IPS-NIHi7 (cell line): Measurements from ENCODE around the gene MS4A6E.
A peak's percentile ranks its signal among the peaks of the same experiment; 100 is the strongest.
"Not testable (repeated sequence)": the region's sequence is repeated elsewhere in the genome, so short reads cannot be mapped to it uniquely, and the experiment has no call there.

ENCODE experiments used
- DNase-seq: peaks from one replicate; pipeline ENCODE4 v3.0.0; 2012; ENCODE audit warnings: mixed read lengths; ENCODE audit errors: extremely low spot score

MS4A6E gene

DNA sequence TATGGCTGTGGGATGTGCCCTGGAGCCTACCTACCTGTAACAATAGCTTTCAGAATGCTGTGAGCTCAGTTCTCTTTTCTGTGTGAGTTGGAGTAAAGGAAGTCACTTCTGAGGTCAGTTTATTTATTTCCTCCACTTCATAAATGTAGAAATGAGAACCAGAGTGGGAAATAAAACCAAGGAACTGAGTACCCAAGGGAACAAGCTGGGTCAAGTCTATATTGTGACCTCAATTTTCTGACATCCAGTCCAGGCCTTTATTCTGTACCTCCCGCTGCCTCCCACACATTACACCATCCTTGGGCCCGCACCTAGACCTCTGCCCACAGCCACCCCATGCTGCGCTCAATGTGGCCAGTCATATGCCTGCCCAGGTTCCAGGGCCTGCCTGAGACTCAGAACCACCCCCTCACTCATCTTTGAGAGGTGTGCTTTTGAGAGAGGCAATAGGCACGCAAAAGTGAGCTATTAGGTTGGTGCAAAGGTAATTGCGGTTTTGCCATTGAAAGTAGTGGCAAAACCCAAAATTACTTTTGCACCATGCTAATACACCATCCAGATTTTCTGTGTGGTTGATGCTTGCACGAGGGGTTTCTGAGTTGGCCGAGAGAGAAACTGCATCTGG lies 9.8 kb downstream of the MS4A6E start:
- no peak for DNase-seq

DNA sequence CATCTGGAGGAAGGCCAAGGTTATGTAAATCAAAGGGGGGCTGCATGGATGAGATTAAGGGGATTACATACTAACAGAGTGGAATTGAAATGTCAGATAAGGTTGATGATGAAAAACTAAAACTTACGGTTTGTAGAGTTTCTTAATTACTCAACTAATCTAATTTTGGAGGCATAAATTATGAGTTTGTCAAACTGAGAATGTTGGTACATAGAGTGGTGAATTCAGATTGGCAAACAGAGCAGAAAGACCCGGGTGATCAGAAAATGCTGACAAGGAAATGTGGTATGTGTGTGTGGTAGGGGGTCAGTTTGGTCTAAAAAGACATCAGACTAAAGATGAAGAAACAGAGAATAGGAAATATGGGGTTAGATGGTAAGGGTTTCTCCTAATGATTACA lies 11.0 kb downstream of the MS4A6E start:
- DNase-seq: no peak

DNA sequence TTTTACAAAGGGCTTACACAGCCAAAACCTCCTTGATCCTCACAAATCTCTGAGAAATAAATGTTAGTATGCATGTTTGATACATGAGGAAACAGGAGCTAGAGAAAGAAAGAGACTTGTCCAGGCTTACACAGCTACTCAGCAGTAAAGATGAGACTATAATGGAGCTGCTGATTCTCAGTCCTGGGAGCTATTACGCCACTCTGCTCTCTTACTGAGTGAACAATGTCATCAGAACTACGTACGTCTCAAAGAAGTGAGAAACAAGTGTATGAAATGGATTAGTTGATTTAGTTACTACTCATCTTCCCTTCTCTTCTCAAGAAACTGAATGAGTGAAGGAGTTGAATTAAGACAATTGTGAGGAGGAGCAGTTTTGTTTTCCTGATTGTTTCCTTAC lies 12.3 kb downstream of the MS4A6E start:
- DNase-seq: no peak

DNA sequence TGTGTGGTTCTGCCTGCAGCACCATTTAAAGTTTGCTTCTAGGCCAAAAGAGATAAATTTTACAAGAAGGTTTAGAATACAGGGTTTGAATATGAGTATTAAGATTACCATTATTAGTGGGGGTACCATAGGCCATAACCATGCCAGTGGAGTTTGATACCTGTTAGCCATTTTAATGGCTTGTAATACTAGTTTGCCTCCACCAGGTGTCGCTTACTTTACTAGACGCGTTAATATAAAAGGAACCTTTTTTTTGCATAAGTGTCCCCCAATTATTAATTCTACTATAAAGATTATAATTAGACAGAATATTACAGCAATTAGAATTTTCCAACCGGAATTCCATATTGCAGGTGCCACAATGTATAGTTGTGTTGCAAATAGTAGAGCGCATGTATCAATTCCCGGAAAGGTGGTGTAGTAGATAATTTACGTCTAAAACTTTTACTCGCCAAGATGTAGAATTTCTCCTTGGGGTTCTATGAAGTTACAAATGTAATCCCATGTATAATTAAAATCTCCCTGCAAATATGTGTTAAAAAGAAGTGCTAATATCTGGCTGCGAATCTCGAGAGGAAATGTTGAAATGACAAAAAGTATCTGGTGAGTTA lies 16.1 kb downstream of the MS4A6E start:
- DNase-seq: no peak

GRCh38 chr11:60344146-60344545 lies 17.1 kb downstream of the MS4A6E start:
- DNase-seq: no peak

DNA sequence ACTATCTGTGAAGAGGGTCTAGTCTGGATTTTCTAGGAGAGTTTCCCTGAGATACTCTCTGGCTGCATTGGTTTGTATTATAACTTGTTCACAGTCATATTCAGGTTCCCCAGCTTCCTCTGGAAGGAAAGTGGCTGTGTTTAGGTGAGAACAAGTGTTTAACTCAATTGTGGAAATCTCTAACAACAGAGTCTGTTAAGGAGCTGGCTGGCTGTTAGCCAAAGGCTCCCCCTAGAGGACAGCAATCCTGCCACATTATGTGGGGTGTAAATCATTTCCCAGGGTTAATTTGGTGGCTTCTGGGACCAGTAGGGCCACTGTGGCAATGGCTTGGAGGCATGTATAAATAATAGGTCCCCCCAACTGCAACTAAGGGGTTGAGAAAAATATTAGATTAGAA lies 18.4 kb downstream of the MS4A6E start:
- DNase-seq: peak; percentile 29

GRCh38 chr11:60347084-60347797 lies 20.2 kb downstream of the MS4A6E start:
- DNase-seq: no peak

GRCh38 chr11:60348116-60348515 lies 21.1 kb downstream of the MS4A6E start:
- peak; percentile 21 for DNase-seq

DNA sequence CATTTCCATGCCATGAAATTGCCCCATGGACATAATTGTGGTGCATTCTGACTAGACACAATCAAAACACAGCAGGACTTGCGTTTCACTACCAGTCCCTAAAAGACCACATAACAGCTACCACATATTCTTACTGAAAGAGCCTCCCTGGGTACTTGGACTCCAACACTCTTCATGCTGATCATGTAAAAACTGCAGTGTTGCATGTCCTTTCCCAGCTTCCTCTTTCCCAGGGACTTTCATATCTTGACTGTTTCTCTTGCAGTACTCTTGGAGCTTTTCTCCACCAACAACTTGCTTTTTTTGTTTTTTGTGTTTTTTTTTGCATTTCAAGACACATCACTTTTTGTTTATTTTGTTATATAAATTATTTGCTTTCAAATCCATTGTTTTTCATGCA lies 22.9 kb downstream of the MS4A6E start:
- DNase-seq: no peak

DNA sequence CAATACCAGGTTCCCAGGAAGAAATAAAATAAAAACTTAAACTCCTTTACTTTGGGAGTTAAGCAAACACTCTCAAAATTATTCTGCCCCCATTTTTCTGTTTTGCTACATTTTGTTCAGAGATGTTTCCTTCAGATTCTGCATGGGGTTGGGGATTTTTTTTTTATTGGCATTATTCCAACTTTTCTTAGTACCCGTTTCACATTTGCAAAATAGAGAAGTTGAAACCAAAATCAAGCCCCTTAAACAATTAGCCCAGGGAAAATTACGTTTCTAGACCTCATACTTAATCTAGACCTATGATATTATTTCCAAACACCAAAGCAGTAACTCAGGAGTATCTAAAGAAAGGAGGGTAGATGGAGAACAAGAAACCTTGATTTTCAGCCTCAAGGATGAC lies 30.7 kb downstream of the MS4A6E start:
- no peak for DNase-seq

GRCh38 chr11:60360621-60361020 lies 33.6 kb downstream of the MS4A6E start:
- DNase-seq: no peak

- no peak for DNase-seq
Measured at GRCh38 chr11:60362241-60362640, 35.2 kb downstream of the MS4A6E start.

DNA sequence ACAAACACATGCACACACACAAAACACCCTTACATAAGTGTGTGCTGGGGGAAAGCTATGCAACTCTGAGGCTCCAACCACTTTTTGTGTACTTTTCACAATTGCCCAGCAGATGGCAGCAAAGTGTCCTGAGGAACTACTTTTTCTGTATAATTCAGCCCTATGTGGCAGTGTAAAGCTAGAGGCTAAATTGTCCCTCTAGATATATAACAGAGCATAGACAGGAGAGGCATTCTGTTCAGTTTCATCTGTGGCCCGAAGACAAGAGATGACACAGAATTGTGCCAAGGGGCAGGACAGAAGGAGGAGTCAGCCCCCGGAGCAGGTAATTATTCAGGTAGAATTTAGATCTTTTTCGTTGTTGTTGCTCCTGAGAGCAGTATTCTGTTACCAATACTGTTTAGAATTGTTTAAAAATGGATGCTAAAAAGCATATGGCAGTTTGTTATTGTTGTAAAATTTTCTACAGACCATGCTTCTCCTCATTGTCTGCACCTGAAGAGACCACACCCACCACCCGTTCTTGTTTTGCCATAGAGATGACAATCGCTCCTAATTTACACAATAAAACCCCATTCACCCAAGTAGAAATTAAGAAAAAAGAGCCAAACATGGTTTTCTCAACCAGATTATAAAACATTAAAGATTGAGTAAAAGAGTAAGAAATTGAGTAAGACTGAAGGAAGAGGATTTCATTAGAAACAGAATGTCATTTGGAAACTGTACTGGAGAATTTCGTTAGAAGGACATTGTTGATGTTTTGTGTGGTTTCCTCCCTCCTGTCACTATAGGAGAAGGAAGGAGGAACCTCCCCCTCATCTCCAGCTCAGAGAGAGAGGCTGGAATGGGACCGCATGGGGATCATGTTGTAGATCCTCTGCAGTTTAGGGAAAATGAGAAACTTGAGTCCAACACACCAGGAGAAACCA lies 36.8 kb downstream of the MS4A6E start:
- peak; percentile 73 for DNase-seq

GRCh38 chr11:60366262-60366904 lies 39.3 kb downstream of the MS4A6E start:
- not testable (repeated sequence) for DNase-seq

DNA sequence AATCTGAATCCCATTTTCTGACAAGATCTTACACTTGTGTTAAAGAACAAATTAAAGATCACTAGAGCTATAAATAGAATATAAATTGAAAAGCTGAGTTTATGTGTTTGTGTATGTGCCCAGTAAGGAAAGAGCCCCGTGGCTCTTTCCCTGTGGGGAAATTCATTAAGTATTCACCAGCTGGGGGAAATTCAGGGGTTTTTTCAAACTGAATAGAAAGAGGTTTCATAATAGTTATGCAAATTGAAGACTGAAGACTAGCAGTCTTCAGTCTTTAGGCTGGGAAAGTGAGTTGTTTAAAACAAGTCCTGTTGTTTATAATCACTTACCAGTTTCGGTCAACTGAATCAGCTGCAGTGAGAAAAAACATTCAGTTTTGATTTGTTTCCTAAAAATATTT lies 40.0 kb downstream of the MS4A6E start:
- no peak for DNase-seq

DNA sequence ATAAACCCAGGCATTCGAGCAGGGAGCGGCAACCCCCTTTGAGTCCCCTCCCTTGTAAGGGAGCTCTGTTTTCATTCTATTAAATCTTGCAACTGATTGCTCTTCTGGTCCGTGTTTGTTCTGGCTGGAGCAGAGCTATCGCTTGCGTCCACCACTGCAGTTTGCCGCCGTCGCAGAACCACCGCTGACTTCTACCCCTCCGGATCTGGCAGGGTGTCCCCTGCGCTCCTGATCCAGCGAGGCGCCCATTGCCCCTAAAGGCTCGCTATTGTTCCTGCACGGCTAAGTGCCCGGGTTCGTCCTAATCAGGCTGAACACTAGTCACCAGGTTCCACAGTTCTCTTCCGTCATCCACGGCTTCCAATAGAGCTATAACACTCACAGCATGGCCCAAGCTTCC lies 40.8 kb downstream of the MS4A6E start:
- DNase-seq: no peak

- no peak for DNase-seq
Measured at GRCh38 chr11:60370252-60370810, 43.3 kb downstream of the MS4A6E start.

DNA sequence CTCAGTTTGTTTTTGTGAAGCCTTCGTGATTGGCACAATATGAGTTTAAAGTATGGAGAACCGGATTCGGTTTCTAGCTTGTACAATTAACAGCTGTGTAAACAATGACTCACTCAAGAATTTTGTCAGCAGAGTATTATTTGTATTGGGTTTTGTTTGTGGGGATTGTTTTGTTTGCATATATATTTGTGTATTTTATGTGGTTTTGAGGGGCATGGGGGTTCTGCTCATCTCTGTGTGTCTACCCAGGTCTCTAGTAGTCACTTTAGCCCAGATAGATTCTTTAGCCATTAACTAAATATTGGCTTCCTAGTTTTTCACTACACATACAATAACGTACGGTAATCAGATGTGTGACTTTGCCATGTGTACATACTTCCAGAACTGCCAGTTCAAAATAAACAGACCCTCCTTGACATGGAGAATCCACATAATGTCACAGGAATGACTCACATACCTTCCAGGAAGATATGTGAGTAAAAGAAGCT lies 43.8 kb downstream of the MS4A6E start:
- no peak for DNase-seq

DNA sequence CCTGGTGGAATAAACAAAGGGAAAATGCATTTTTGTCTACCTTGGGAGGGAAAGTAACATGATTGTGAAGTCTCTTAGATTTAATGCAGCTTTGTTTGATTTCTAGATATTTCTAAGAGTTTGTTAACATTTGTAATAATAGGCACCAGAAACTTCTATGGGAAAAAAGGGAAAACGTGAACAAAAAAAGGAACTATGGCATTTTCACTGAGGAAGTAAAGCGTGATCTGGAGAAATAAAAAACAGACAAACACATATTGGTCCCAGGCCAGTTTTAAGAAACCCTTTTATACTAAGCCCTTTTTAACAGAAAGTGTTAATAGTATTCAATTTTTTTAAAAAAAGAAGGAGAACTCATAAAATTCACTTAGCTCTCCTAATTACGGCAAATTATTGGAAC lies 44.3 kb downstream of the MS4A6E start:
- no peak for DNase-seq

DNA sequence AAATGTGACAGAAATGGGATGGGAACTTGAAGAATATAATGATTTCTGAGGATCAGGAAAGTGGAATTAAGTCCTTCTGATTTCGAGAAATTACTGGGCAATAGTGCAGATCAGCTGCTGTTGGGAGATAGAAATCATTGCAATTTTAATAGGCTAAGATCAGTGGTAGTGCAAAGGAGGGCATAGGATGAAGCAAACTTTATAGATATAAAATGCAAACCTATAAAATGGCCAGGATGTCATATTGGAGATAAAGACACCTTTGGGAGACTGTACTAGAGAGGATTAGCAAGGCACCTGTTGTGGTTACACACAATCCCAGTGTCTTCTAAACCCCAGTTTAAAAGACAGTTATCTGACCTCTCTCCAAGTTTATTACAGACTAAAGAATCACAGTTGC lies 44.8 kb downstream of the MS4A6E start:
- no peak for DNase-seq

- no peak for DNase-seq
Measured at GRCh38 chr11:60372767-60373166, 45.7 kb downstream of the MS4A6E start.
